Measurements from ENCODE around the gene RAB17. TPM values are rescaled to one million over a fixed set of nuclear protein-coding genes. Genes with fewer than 3 reads are reported as not detected.
A peak's percentile ranks its signal among the peaks of the same experiment; 100 is the strongest.

RAB17 gene
- total RNA-seq, 4 donors from 2014 or later = 0.26 to 4.6 (median 4.0) TPM

- Histone ChIP-seq H3K4me1 (no peaks in the 10 kb centered on the region), H3K9me3 (no peaks in the 10 kb centered on the region), H3K27ac (no peak overlapping the region), H3K27me3 (no peaks in the 10 kb centered on the region), H3K36me3 (no peaks in the 10 kb centered on the region), H3K4me3 (no peak overlapping the region)
- DNase-seq = no peak
- intact Hi-C loops (cut with DNase I; ENCODE audit: low total_unique reads) = no loop called here
- TF ChIP-seq CTCF (IDR thresholded peaks at IDR 0.05) (no peak), POLR2A (IDR thresholded peaks at IDR 0.05) (no peak)
Measured at GRCh38 chr2:237637429-237638135, 47.0 kb upstream of the RAB17 start.

GRCh38 chr2:237636578-237636977, 46.0 kb upstream of the RAB17 start:
- no peaks in the 10 kb centered on the region for H3K36me3 ChIP-seq
- H3K9me3 ChIP-seq = no peaks in the 10 kb centered on the region
- no peak overlapping the region for H3K27ac ChIP-seq
- DNase-seq = peak in 1 of 2 donors; percentile 6
- intact Hi-C loops (cut with DNase I; ENCODE audit: low total_unique reads) = no loop called here
- H3K27me3 ChIP-seq = no peaks in the 10 kb centered on the region
- TF ChIP-seq POLR2A (IDR thresholded peaks at IDR 0.05) = no peak
- TF ChIP-seq CTCF (IDR thresholded peaks at IDR 0.05) = no peak
- H3K4me1 ChIP-seq = no peaks in the 10 kb centered on the region
- H3K4me3 ChIP-seq = no peak overlapping the region

- Histone ChIP-seq H3K36me3 (no peaks in the 10 kb centered on the region), H3K4me1 (no peaks in the 10 kb centered on the region), H3K4me3 (no peak overlapping the region), H3K9me3 (no peaks in the 10 kb centered on the region), H3K27me3 (no peaks in the 10 kb centered on the region), H3K27ac (peak overlapping the region in 1 of 2 donors; percentile 25)
- no peak for TF ChIP-seq POLR2A (IDR thresholded peaks at IDR 0.05)
- TF ChIP-seq CTCF (IDR thresholded peaks at IDR 0.05) = no peak
- DNase-seq = no peak
- intact Hi-C loops (cut with DNase I; ENCODE audit: low total_unique reads) = no loop called here
Measured at GRCh38 chr2:237633061-237633561, 42.6 kb upstream of the RAB17 start.

- Histone ChIP-seq H3K4me3 (no peak overlapping the region), H3K9me3 (no peaks in the 10 kb centered on the region), H3K27me3 (no peaks in the 10 kb centered on the region), H3K36me3 (no peaks in the 10 kb centered on the region), H3K4me1 (no peaks in the 10 kb centered on the region), H3K27ac (peak overlapping the region; percentile 36 to 74)
- no peak for TF ChIP-seq POLR2A (IDR thresholded peaks at IDR 0.05)
- TF ChIP-seq CTCF (IDR thresholded peaks at IDR 0.05) = no peak
- intact Hi-C loops (cut with DNase I; ENCODE audit: low total_unique reads) = no loop called here
- DNase-seq = no peak
Measured at GRCh38 chr2:237631801-237632585, 41.5 kb upstream of the RAB17 start.

All from uterus (tissue), 4 donors.